ENCODE data around the gene ST14.
A peak's percentile ranks its signal among the peaks of the same experiment; 100 is the strongest.

Gene ST14

DNA sequence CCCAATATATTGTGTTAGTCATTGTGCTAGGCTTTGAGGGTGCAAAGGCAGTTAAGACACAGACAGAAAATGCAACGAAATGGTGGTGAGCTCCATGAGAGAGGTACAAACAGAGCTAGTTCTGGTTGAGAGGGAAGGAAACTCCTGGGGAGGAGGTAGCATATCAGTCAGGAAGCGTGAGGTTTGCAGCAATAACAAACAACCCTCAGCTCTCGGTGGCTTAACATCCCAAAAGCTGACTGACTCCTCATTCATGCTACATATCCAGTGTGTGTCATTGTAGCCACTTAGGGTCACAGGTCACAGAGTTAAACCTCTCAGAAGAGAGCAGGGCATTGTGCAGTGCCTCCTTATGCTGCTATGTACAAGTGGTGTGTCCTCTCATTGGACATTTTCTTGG is 1.7 kb upstream of the ST14 start:
- Histone ChIP-seq H3K4me1 (ENCODE audit: control insufficient read depth, insufficient read depth, low read length) (peaks cover 11% of the 10 kb centered on the region), H3K4me3 (ENCODE audit: low read depth, low read length) (no peak overlapping the region), H3K9ac (ENCODE audit: low read depth, low read length) (no peak overlapping the region), H3K27me3 (ENCODE audit: control insufficient read depth, insufficient read depth, low read length) (peaks cover 43% of the 10 kb centered on the region), H3K9me3 (ENCODE audit: control insufficient read depth, insufficient read depth, low read length) (no peaks in the 10 kb centered on the region), H3K36me3 (ENCODE audit: control insufficient read depth, insufficient read depth, low read length) (no peaks in the 10 kb centered on the region)

DNA sequence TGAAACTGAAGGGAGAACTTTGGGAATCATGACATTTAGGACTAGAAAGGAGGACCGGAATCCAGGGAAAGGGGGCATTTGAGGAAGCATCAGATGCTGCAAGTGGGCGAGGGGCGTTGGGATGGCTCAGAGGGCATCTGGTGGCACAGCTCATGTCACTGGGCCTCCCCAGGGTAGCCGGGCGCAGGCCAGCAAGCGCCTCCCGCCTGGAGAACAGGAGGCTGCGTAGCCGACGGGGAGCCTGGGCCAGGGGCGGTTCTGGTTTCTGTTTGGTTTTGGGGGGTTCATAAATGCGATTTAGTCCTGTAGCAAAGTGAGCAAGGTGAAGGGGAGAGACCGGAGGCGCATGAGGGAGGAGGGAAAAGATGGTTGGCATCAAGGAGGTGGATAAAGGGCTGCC is 443 bp upstream of the ST14 start:
- no peak overlapping the region for H3K9ac ChIP-seq (ENCODE audit: low read depth, low read length)
- H3K4me3 ChIP-seq (ENCODE audit: low read depth, low read length) = peak overlapping the region; percentile 55
- H3K27me3 ChIP-seq (ENCODE audit: control insufficient read depth, insufficient read depth, low read length) = peaks cover 43% of the 10 kb centered on the region
- no peaks in the 10 kb centered on the region for H3K36me3 ChIP-seq (ENCODE audit: control insufficient read depth, insufficient read depth, low read length)
- peaks cover 11% of the 10 kb centered on the region for H3K4me1 ChIP-seq (ENCODE audit: control insufficient read depth, insufficient read depth, low read length)
- no peaks in the 10 kb centered on the region for H3K9me3 ChIP-seq (ENCODE audit: control insufficient read depth, insufficient read depth, low read length)

DNA sequence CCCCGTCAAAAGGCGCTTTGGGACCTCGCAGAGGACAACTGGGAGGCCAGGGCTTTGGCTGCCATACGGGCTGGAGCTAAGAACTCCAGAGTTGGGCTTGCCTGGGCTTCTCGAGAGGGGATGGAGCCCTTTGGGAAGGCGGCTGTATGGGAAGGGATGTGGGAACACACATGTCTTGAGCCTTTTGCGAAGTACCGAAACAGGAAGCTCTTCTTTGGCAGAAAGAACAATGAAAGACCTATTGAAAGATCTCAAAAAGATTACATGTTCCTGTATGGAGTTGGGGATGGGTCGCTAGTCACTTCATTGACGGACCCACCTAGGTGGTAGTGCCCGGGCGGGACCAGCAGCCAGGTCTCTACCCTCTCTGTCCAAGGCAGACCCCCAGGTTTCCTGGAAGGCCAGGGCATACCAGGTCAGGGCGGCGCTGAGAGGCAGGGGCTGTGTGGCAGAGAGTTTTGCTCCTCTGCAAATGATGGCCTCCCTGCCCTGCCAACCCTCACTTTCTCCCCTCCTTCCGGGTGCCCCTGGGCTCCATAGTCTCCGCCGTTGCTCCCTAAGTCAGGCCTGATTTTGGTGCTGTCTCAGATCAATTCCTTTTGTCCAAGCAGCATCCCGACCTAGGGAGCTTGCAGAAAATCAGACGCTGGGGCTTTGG is 1.0 kb downstream of the ST14 start:
- Histone ChIP-seq H3K4me1 (ENCODE audit: control insufficient read depth, insufficient read depth, low read length) (peaks cover 11% of the 10 kb centered on the region), H3K27me3 (ENCODE audit: control insufficient read depth, insufficient read depth, low read length) (peaks cover 43% of the 10 kb centered on the region), H3K4me3 (ENCODE audit: low read depth, low read length) (peak overlapping the region; percentile 55), H3K36me3 (ENCODE audit: control insufficient read depth, insufficient read depth, low read length) (no peaks in the 10 kb centered on the region), H3K9me3 (ENCODE audit: control insufficient read depth, insufficient read depth, low read length) (no peaks in the 10 kb centered on the region), H3K9ac (ENCODE audit: low read depth, low read length) (peak overlapping the region; percentile 39)

DNA sequence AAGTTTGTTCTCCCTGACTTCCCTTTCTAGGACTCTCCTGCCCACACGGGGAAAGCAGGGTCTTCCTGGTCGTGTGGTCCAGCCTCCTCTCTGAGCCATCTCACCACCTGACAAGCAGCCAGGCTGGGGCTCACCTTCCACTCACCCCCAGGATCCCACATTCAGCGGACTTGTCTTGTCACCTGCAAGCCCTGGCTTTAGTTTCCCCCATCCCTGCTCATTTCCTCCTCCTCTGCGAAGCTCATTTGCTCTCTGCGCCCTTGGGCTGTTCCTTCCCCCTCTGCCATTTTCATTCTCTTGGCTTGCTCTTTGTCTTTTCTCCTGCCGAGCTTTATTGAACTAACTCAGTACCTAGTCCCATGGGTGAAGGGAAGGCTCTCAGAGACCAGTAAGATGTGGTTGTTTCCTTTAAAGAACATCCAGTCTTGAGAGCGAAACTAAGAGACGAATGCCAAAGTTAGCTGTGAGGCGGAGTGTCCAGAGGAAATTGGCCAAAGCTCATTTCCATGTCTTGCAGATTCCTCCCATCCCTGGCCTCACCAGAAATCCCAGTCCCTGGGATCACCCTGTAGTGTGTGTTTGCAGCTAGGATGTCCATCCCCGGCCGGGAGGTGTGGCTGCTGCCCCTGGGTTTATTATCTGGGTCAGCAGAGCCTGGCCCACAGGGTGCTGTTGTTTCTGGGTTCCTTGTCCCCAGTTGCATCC is 2.0 kb downstream of the ST14 start:
- peak overlapping the region; percentile 55 for H3K4me3 ChIP-seq (ENCODE audit: low read depth, low read length)
- no peaks in the 10 kb centered on the region for H3K9me3 ChIP-seq (ENCODE audit: control insufficient read depth, insufficient read depth, low read length)
- H3K4me1 ChIP-seq (ENCODE audit: control insufficient read depth, insufficient read depth, low read length) = peaks cover 11% of the 10 kb centered on the region
- peaks cover 43% of the 10 kb centered on the region for H3K27me3 ChIP-seq (ENCODE audit: control insufficient read depth, insufficient read depth, low read length)
- no peaks in the 10 kb centered on the region for H3K36me3 ChIP-seq (ENCODE audit: control insufficient read depth, insufficient read depth, low read length)
- peak overlapping the region; percentile 10 for H3K9ac ChIP-seq (ENCODE audit: low read depth, low read length)

DNA sequence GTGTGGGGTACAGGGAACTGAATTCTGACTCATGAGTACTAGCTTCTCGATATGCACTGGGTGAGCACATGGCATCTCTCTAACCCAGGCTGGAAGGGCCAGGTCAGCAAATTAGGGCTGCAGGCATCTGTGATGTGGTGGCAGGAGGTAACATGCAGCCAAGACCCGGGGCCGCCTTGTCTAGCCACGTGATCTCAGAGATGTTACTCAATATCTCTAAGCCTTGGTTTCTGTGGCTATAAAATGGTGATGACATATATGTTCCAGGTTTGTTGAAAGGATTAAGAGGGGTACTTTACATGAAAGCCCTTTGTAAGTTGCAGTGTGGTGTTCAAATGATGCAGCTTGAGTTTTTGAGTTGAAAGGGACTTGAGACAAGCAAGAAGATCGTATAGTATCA is 3.2 kb downstream of the ST14 start:
- Histone ChIP-seq H3K9ac (ENCODE audit: low read depth, low read length) (no peak overlapping the region), H3K27me3 (ENCODE audit: control insufficient read depth, insufficient read depth, low read length) (peaks cover 42% of the 10 kb centered on the region), H3K36me3 (ENCODE audit: control insufficient read depth, insufficient read depth, low read length) (no peaks in the 10 kb centered on the region), H3K4me1 (ENCODE audit: control insufficient read depth, insufficient read depth, low read length) (peaks cover 11% of the 10 kb centered on the region), H3K4me3 (ENCODE audit: low read depth, low read length) (no peak overlapping the region), H3K9me3 (ENCODE audit: control insufficient read depth, insufficient read depth, low read length) (no peaks in the 10 kb centered on the region)

DNA sequence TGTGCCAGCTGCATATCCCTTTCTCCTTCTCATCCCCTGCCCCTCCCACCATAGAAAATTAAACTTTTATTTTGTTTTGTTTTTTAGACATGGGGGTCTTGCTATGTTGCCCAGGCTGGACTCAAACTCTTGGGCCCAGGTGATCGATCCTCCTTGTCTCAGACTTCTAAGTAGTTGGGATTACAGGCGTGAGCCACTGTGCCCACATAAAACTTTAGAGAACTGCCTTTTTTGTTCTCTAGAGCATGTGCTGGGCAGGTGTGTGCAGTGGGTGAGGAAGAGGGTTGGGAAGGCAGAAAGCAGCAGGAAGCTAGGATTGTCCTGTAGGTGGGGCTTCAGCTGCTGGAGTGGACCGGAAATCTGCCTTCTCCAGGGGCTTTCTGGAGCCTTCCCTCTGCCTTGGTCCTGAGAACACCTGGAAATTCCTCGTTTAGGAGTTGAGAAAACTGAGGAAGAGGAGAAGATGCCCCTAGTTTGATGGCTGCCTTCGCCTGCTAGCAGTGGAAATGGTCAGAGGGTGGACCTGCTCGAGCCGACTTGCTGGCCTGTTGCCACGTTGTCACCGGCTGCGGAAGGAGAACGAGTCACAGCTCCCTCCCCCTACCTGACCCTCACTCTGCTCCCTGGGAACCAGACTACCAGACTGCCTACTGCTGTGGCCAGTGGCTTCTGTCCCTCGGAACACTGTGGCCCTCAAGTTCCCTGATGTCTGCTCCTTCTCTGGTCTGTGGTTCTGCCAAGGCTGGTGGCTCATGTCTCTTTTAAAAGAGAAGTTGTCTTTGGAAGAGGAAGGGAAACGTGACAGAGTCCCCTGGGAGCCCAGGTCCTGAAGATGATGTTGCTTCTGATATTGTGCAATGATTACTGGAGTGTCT is 4.0 kb downstream of the ST14 start:
- H3K9me3 ChIP-seq (ENCODE audit: control insufficient read depth, insufficient read depth, low read length) = no peaks in the 10 kb centered on the region
- peaks cover 38% of the 10 kb centered on the region for H3K27me3 ChIP-seq (ENCODE audit: control insufficient read depth, insufficient read depth, low read length)
- no peak overlapping the region for H3K4me3 ChIP-seq (ENCODE audit: low read depth, low read length)
- peaks cover 11% of the 10 kb centered on the region for H3K4me1 ChIP-seq (ENCODE audit: control insufficient read depth, insufficient read depth, low read length)
- H3K9ac ChIP-seq (ENCODE audit: low read depth, low read length) = no peak overlapping the region
- H3K36me3 ChIP-seq (ENCODE audit: control insufficient read depth, insufficient read depth, low read length) = no peaks in the 10 kb centered on the region

DNA sequence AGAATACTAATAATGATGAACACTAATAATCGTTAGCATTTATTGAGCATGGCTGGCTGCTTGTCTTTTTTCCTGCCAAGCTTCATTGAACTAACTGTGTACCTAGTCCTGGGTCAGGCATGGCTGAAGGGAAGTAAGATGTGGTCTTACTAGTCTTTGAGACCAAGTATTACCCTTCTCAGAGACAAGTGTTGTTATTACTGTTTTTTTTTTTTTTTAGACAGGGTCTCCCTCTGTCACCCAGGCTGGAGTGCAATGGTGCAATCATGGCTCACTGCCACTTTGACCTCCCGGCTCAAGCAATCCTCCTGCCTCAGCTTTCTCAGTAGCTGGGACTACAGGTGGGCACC is 4.6 kb downstream of the ST14 start:
- Histone ChIP-seq H3K4me3 (ENCODE audit: low read depth, low read length) (no peak overlapping the region), H3K9ac (ENCODE audit: low read depth, low read length) (no peak overlapping the region), H3K27me3 (ENCODE audit: control insufficient read depth, insufficient read depth, low read length) (peaks cover 35% of the 10 kb centered on the region), H3K36me3 (ENCODE audit: control insufficient read depth, insufficient read depth, low read length) (no peaks in the 10 kb centered on the region), H3K9me3 (ENCODE audit: control insufficient read depth, insufficient read depth, low read length) (no peaks in the 10 kb centered on the region), H3K4me1 (ENCODE audit: control insufficient read depth, insufficient read depth, low read length) (peaks cover 11% of the 10 kb centered on the region)

DNA sequence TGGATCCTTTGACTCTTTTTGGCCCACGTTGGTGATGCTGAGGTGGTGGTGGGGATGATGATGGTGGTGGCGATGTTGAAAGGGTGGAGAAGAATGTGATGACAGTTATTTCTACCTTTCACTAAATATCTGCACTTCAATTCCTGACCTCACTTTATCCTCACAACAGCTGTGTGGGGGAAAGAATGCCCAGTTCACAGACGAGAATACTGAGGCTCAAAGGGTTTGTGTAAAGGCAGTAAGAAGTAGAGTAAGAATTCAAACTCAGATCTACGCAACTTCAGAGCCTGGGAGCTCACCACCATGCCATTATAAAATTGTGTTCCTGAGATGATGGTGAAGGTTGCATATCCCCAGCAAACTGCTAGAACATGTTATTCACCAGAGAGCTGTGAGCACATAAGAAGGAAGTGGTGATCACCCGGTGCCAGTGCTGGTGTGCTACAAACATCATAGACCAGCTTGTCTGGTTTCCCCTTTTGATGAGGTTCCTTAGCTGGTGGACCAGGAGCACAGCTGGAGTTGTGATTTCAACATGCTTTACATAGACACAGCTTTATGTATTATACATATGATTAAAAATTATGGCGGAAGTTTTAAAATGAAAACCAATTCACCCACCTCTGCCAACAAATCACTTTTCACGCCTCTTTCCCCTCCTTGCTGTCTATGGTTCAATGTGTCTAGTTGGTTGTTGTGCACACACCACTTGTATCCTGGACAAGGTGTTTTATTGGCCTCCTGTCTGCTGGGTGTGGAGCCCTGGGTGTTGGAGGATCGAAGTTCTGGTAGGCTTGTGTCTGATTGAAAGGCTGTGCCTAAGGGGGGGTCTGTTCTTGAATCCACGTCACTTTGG is 6.2 kb downstream of the ST14 start:
- no peaks in the 10 kb centered on the region for H3K9me3 ChIP-seq (ENCODE audit: control insufficient read depth, insufficient read depth, low read length)
- no peaks in the 10 kb centered on the region for H3K36me3 ChIP-seq (ENCODE audit: control insufficient read depth, insufficient read depth, low read length)
- H3K27me3 ChIP-seq (ENCODE audit: control insufficient read depth, insufficient read depth, low read length) = peaks cover 39% of the 10 kb centered on the region
- H3K9ac ChIP-seq (ENCODE audit: low read depth, low read length) = no peak overlapping the region
- H3K4me3 ChIP-seq (ENCODE audit: low read depth, low read length) = no peak overlapping the region
- H3K4me1 ChIP-seq (ENCODE audit: control insufficient read depth, insufficient read depth, low read length) = peaks cover 11% of the 10 kb centered on the region

DNA sequence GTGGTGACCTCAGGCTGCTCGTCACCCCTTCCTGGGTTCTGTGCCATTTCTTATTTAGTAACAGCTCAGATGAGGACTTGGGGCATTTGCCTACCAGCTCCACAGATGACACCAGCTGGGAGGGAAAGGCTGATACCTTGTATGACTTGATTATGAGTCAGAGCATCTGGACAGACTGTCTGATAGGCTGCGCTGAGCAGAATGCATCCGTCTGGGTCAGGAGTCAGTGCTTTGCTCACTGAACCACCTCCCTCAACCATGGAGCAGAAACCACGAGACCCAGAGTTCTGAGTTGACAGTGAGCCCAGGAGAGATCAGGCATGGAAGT is 6.8 kb downstream of the ST14 start:
- Histone ChIP-seq H3K36me3 (ENCODE audit: control insufficient read depth, insufficient read depth, low read length) (no peaks in the 10 kb centered on the region), H3K9me3 (ENCODE audit: control insufficient read depth, insufficient read depth, low read length) (no peaks in the 10 kb centered on the region), H3K4me1 (ENCODE audit: control insufficient read depth, insufficient read depth, low read length) (peaks cover 6% of the 10 kb centered on the region), H3K4me3 (ENCODE audit: low read depth, low read length) (no peak overlapping the region), H3K9ac (ENCODE audit: low read depth, low read length) (no peak overlapping the region), H3K27me3 (ENCODE audit: control insufficient read depth, insufficient read depth, low read length) (peaks cover 39% of the 10 kb centered on the region)

DNA sequence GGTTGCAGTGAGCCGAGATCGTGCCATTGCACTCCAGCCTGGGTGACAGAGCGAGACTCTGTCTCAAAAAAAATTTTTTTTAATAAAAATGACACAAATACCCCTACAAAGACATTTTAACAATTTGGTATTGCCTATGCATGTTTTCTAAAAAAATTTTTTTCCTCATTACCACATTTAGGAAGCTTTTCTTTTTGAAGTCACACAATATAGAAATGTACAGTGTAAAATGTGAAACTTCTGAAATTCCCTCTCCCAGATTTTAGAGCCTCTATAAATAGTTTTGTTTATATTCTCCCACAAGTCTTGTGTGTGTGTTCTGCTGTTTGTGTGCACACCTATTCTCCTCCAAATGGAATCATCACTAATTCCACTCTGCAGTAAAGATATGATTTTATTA is 7.6 kb downstream of the ST14 start:
- H3K4me3 ChIP-seq (ENCODE audit: low read depth, low read length) = no peak overlapping the region
- no peaks in the 10 kb centered on the region for H3K9me3 ChIP-seq (ENCODE audit: control insufficient read depth, insufficient read depth, low read length)
- H3K9ac ChIP-seq (ENCODE audit: low read depth, low read length) = no peak overlapping the region
- peaks cover 37% of the 10 kb centered on the region for H3K27me3 ChIP-seq (ENCODE audit: control insufficient read depth, insufficient read depth, low read length)
- H3K4me1 ChIP-seq (ENCODE audit: control insufficient read depth, insufficient read depth, low read length) = no peaks in the 10 kb centered on the region
- no peaks in the 10 kb centered on the region for H3K36me3 ChIP-seq (ENCODE audit: control insufficient read depth, insufficient read depth, low read length)

DNA sequence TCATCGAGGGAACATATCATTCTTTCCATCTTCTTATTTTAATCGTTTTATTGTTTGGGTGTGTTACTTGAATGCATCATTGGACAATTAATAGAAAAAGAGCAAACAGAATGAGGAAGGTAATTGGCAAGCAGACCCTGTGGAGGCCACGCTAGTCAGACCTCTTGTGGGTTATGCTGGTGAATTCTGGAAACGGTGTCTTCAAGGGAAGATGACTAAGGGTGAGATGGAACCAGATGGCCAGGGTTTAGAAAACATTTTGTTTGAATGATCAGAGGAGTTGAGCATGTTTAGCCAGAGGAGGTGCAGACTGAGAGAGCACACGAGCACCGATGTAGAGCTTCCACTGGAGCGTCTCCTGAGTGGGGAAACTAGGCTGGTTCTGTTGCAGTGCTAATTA is 8.5 kb downstream of the ST14 start:
- H3K4me1 ChIP-seq (ENCODE audit: control insufficient read depth, insufficient read depth, low read length) = no peaks in the 10 kb centered on the region
- no peaks in the 10 kb centered on the region for H3K9me3 ChIP-seq (ENCODE audit: control insufficient read depth, insufficient read depth, low read length)
- peaks cover 32% of the 10 kb centered on the region for H3K27me3 ChIP-seq (ENCODE audit: control insufficient read depth, insufficient read depth, low read length)
- H3K9ac ChIP-seq (ENCODE audit: low read depth, low read length) = no peak overlapping the region
- H3K36me3 ChIP-seq (ENCODE audit: control insufficient read depth, insufficient read depth, low read length) = no peaks in the 10 kb centered on the region
- H3K4me3 ChIP-seq (ENCODE audit: low read depth, low read length) = no peak overlapping the region
